Measurements from ENCODE around the gene GJA5.

GRCh38 chr1:147752511-147752910, 7.9 kb downstream of the GJA5 start:
- TF ChIP-seq EZH2 (IDR thresholded peaks at IDR 0.05; ENCODE audit: low read length, unreplicated experiment) (no peak), CTCF (conservative IDR thresholded peaks at IDR 0.05; ENCODE audit: low read depth, low read length) (no peak)
